UCSD-AML1 (cell line): ENCODE results near the gene LOXHD1.

Experiments used
- DNase-seq: peaks from one replicate; lab custom pipeline; 2025; ENCODE audit not compliant: unreplicated experiment; lab: John Stamatoyannopoulos, UW

LOXHD1 gene

GRCh38 chr18:46480226-46480625 is 176.8 kb downstream of the LOXHD1 start:
- DNase-seq: no peak

GRCh38 chr18:46478796-46479195 is 178.2 kb downstream of the LOXHD1 start:
- no peak for DNase-seq

GRCh38 chr18:46477425-46478011 is 179.5 kb downstream of the LOXHD1 start:
- no peak for DNase-seq

GRCh38 chr18:46475390-46475752 is 181.6 kb downstream of the LOXHD1 start:
- DNase-seq: no peak

- no peak for DNase-seq
Measured at GRCh38 chr18:46474487-46475389, 182.3 kb downstream of the LOXHD1 start.

- DNase-seq: no peak
Measured at GRCh38 chr18:46471809-46472498, 185.1 kb downstream of the LOXHD1 start.

- no peak for DNase-seq
Measured at GRCh38 chr18:46470714-46471113, 186.3 kb downstream of the LOXHD1 start.

GRCh38 chr18:46469186-46469915 is 187.7 kb downstream of the LOXHD1 start:
- DNase-seq: no peak

- DNase-seq: no peak
Measured at GRCh38 chr18:46468426-46469180, 188.4 kb downstream of the LOXHD1 start.

GRCh38 chr18:46466234-46467160 is 190.5 kb downstream of the LOXHD1 start:
- no peak for DNase-seq

- DNase-seq: peak; percentile 24
Measured at GRCh38 chr18:46464926-46465655, 191.9 kb downstream of the LOXHD1 start.

GRCh38 chr18:46462523-46462922 is 194.5 kb downstream of the LOXHD1 start:
- no peak for DNase-seq

GRCh38 chr18:46461993-46462392 is 195.0 kb downstream of the LOXHD1 start:
- no peak for DNase-seq

GRCh38 chr18:46460754-46461153 is 196.3 kb downstream of the LOXHD1 start:
- no peak for DNase-seq

- no peak for DNase-seq
Measured at GRCh38 chr18:46459789-46460455, 197.1 kb downstream of the LOXHD1 start.

GRCh38 chr18:46458472-46458871 is 198.5 kb downstream of the LOXHD1 start:
- DNase-seq: no peak

- no peak for DNase-seq
Measured at GRCh38 chr18:46456691-46457090, 200.3 kb downstream of the LOXHD1 start.

GRCh38 chr18:46452820-46453219 is 204.2 kb downstream of the LOXHD1 start:
- no peak for DNase-seq
